GM18502 (cell line): Measurements from ENCODE around the gene CCDC122.
"Not testable (repeated sequence)": the region's sequence is repeated elsewhere in the genome, so short reads cannot be mapped to it uniquely, and the experiment has no call there.

Source experiments
- ATAC-seq: cut with Tn5 transposase; IDR thresholded peaks from one replicate; pipeline ENCODE4 v1.9.1; 2021; ENCODE audit warnings: mild to moderate bottlenecking; ENCODE audit not compliant: unreplicated experiment, poor library complexity

The CCDC122 gene

GRCh38 chr13:43877766-43878165 lies 1.8 kb downstream of the CCDC122 start:
- no peak for ATAC-seq

- ATAC-seq: no peak
Observed at GRCh38 chr13:43877326-43877725, 2.2 kb downstream of the CCDC122 start.

- no peak for ATAC-seq
Observed at GRCh38 chr13:43876366-43876765, 3.2 kb downstream of the CCDC122 start.

DNA sequence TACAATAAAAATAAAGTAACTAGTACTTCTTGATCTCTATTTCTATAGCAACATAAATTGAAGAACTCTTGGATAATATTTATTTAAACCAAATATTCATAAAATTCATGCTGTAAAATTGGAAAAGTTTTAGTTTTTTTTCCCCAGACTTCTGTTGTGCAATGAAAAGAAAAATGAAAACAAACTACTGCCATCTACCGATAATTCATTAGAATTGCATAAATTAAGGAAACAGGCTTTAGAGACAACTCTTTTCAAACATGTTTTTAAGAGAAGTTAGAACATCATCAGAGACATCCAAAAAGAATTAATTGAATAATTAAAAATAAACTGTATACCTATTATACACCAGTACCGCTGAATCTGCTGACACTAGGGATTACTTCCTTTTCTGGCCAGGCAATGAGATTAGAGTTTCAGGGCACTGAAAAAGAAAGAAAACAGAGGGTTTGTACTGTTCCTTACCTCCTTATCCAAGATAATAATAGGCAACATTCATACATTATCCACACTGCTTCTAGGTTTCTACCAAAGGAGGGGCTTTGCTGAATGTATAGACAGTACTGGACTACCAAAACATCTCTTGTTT lies 4.9 kb downstream of the CCDC122 start:
- ATAC-seq: no peak

DNA sequence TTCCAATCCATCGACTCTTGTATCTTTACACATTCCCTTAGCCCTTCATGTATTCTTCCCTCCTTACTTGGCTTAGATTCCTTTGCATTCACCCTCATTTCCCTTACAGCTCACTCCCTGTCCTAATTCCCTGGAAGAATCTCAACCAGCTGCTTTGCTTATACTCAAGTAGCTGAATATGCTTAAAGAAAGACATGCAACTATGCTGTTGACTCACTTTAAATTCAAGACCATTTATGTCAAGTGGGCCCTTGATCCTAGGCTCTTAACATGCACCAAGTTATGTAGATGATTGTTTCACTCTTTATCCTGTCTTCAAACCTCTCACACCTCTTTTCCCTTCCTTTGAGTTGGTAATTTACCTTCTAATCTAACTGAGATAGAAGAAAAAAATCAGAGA lies 7.4 kb downstream of the CCDC122 start:
- ATAC-seq: no peak

GRCh38 chr13:43865892-43866291 lies 13.6 kb downstream of the CCDC122 start:
- no peak for ATAC-seq

DNA sequence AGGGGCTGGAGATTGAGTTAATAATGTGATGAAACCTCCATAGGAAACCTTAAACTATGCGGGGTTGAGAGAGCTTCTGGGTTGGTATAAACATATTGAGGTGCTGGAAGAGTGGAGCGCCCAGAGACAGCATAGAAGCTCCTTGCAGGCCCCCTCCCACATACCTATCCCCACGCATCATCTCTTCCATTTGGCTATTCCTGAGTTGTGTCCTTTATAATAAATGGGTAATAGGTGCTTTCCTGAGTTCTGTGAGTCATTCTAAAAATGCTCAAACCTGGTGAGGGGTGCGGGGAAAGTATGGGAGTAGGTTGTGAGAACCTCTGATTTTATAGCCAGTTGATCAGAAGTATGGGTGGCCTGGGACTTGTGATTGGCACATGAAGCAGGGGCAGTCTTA lies 14.6 kb downstream of the CCDC122 start:
- ATAC-seq: no peak

- no peak for ATAC-seq
Observed at GRCh38 chr13:43861863-43862262, 17.7 kb downstream of the CCDC122 start.

- no peak for ATAC-seq
Observed at GRCh38 chr13:43852923-43853404, 26.6 kb downstream of the CCDC122 start.

GRCh38 chr13:43850873-43851272 lies 28.7 kb downstream of the CCDC122 start:
- ATAC-seq: no peak

GRCh38 chr13:43848001-43848649 lies 31.4 kb downstream of the CCDC122 start:
- no peak for ATAC-seq

DNA sequence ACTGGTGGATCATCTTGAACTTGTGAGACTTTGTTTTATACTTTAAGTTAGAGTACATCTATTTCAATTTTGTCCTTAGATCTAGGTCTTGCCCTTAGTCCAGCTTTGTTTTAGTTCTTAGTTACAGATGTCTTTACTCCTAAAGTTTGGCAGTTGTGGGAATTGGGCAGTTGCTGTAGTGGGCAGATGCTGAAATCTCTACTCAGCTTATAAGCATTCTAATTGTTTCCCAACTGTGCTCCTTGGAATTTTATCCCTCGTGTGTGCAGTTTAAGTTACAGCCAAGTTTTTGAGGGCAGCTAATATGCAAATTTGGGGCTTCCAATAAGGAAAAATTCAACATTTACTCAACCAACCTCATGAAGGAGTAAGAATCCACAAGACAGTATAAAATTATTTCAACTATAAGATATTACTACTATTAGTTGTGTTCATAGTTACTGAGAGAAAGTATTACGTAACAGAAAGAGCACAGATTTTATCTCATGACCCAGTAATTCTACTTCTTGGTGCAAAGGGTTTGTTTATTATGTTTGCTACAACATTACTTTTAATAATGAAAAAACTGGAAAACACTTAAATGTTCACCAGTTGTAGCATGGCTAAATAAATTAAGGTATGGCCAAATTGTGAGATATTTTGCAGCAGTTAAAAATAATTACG lies 32.9 kb downstream of the CCDC122 start:
- ATAC-seq: no peak

DNA sequence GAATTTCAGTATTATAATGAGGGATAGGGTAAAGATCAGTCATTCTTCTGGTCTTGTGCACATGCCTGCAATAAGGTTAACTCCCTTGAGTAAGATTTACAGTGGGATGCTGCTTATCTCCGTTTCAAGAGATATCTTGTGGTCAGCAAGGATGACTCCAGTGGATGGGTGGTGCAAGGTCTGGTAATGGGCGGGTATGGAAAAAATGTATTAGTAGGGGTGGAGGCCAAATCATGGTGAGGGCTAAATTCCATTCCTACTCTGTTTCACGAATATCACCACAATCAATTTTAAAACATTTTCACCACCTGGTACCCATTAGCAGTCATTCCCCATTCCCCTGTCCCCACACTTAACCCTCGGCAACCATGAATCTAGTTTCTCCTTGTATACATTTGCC lies 40.6 kb downstream of the CCDC122 start:
- ATAC-seq: no peak

- no peak for ATAC-seq
Observed at GRCh38 chr13:43835701-43836100, 43.8 kb downstream of the CCDC122 start.

DNA sequence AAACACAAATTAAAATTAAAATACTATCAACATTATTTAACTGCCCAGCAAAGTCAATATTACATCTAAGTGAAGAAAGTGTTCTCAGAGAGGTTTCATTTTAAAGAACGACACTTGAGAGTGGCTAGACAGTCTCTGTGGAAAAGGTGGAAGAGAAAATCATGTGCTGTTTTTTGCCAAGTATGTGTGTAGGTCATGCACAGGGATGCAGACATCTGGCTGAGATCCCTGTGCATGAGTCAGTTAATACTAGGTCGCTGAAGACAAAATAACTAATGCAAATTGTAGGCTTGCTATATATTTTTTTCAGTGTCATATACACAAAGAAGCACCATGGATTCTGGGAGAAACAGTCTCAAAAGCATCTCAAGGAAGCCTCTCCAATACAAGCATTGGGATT lies 48.5 kb downstream of the CCDC122 start:
- ATAC-seq: no peak

DNA sequence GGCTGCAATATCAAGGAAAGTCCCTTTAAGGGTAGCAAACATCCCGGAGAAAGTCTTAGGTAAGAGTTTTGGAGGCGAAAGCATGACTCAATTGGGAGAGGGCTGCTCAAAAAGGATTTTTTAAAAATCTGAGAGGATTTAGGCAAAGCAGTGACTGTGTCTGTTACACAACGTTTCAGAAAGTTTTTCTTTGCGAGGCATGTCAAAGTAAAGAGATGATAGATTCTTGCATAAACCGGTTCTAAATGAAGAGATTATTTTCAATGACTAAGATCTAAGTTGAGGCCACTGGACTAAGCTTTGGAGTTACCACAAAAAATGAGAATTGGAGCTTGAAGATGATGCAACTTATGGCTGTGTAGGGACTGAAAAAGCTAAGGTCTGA lies 49.1 kb downstream of the CCDC122 start:
- ATAC-seq: no peak

- not testable (repeated sequence) for ATAC-seq
Observed at GRCh38 chr13:43824656-43825055, 54.9 kb downstream of the CCDC122 start.

DNA sequence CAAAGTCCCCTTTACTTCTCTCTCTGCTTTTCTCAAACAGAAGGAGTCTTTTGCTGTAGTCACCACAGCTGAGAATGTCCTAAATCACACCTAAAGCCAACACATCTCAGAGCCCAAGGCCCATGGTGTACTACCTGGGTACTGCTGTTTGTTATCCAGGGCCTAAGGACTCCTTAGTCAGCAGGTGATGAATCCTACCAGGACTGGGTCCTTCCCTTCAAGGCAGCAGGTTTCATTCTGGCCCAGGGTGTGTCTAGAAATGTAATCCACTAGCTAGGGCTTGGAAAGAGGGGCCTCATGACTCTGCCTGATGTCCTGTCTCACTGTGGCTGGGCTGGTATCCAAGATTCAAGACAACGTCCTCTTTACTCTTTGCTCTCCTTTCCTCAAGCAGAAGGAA lies 56.6 kb downstream of the CCDC122 start:
- ATAC-seq: no peak

- ATAC-seq: no peak
Observed at GRCh38 chr13:43816401-43816889, 63.1 kb downstream of the CCDC122 start.

GRCh38 chr13:43815204-43815603 lies 64.3 kb downstream of the CCDC122 start:
- no peak for ATAC-seq

DNA sequence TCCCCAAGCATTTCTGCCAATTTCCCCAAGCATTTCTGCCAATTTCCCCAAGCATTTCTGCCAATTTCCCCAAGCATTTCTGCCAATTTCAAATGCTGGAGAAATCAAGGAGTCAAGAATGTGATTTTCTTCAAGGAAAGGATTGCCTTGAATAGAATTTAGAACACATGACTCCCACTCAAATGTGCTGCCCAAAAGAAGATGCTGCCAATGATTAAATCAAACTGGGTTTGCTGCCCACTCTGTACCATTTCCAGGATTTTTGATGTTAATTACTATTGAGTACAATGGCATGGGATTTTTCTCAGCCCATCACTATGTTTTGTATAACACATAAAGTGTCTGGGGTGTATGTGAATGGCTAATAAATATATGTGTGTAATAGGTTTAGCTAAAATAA lies 70.9 kb downstream of the CCDC122 start:
- no peak for ATAC-seq
